ENCODE results near the gene CDH13.

CDH13 gene

DNA sequence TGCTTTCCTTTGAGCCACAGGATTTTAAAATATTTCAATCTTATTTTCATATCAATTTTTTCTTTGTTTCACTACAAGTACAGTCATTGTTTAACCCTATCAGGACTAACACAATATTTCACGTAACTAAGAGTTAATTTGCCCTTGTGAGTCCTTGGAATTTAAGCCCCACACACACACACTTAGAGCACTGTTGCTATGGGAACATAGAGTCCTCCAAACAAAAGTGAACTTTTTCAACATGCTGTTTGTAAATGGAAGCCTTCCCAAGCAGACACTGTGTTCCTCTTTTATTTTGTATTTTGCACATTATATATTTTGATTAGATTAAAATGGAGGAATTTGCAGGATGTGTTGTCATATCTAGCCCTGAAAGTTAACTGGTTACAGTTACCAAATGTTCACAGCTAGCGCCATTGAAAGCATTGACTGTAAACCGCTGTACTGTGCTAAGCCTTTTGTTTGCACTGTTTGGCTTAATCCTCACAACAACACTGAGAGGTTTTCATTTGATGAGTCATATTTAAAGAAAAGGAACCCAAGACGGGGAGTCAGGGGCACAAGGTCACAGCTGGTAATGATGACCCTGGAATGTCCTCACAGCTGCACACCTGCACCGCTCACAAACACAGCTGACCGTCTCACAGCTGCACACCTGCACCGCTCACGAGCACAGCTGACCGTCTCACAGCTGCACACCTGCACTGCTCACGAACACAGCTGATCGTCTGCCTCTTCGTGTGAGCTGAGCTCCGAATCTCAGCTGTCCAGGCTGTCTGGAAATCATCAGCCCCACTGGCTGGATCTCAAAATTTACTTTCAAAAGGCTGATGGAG, 1187.3 kb downstream of the CDH13 start:
- peak; percentile 83 for ATAC-seq
- TF ChIP-seq SNAI2 (CRISPR knock-in tag; IDR thresholded peaks at IDR 0.05) = no peak
- TF ChIP-seq, protein P1, sequence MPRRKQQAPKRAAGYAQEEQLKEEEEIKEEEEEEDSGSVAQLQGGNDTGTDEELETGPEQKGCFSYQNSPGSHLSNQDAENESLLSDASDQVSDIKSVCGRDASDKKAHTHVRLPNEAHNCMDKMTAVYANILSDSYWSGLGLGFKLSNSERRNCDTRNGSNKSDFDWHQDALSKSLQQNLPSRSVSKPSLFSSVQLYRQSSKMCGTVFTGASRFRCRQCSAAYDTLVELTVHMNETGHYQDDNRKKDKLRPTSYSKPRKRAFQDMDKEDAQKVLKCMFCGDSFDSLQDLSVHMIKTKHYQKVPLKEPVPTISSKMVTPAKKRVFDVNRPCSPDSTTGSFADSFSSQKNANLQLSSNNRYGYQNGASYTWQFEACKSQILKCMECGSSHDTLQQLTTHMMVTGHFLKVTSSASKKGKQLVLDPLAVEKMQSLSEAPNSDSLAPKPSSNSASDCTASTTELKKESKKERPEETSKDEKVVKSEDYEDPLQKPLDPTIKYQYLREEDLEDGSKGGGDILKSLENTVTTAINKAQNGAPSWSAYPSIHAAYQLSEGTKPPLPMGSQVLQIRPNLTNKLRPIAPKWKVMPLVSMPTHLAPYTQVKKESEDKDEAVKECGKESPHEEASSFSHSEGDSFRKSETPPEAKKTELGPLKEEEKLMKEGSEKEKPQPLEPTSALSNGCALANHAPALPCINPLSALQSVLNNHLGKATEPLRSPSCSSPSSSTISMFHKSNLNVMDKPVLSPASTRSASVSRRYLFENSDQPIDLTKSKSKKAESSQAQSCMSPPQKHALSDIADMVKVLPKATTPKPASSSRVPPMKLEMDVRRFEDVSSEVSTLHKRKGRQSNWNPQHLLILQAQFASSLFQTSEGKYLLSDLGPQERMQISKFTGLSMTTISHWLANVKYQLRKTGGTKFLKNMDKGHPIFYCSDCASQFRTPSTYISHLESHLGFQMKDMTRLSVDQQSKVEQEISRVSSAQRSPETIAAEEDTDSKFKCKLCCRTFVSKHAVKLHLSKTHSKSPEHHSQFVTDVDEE (CRISPR knock-in tag; IDR thresholded peaks at IDR 0.05) = no peak
- no peak for TF ChIP-seq PPARA (CRISPR knock-in tag; IDR thresholded peaks at IDR 0.05; ENCODE audit: borderline replicate concordance)
- no peak for TF ChIP-seq ZNF8 (CRISPR knock-in tag; IDR thresholded peaks at IDR 0.05)
- TF ChIP-seq RARB (CRISPR knock-in tag; IDR thresholded peaks at IDR 0.05) = no peak
- TF ChIP-seq ARNTL (CRISPR knock-in tag; IDR thresholded peaks at IDR 0.05; ENCODE audit: borderline replicate concordance, low read depth) = no peak
- no peak for TF ChIP-seq ESRRG (CRISPR knock-in tag; IDR thresholded peaks at IDR 0.05)

DNA sequence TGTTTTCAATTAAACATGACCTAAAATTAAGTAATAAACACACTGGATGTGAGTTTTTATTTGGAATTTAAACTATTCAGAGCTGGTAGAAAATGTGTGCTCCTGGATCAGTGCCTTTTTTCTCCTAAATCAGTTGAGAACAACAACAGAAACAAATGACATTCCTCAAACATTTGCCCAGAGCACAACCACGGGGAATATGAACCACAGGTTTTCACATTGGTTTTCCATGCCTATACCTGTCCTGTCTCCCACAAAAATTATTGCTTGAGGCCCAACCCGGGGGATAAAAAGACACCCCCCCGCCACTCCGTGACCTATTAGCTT, 1187.9 kb downstream of the CDH13 start:
- TF ChIP-seq GLIS3 (CRISPR knock-in tag; IDR thresholded peaks at IDR 0.05) = no peak
- TF ChIP-seq SNAI2 (CRISPR knock-in tag; IDR thresholded peaks at IDR 0.05) = no peak
- TF ChIP-seq BACH2 (CRISPR knock-in tag; IDR thresholded peaks at IDR 0.05; ENCODE audit: borderline replicate concordance) = no peak
- TF ChIP-seq, protein P2, sequence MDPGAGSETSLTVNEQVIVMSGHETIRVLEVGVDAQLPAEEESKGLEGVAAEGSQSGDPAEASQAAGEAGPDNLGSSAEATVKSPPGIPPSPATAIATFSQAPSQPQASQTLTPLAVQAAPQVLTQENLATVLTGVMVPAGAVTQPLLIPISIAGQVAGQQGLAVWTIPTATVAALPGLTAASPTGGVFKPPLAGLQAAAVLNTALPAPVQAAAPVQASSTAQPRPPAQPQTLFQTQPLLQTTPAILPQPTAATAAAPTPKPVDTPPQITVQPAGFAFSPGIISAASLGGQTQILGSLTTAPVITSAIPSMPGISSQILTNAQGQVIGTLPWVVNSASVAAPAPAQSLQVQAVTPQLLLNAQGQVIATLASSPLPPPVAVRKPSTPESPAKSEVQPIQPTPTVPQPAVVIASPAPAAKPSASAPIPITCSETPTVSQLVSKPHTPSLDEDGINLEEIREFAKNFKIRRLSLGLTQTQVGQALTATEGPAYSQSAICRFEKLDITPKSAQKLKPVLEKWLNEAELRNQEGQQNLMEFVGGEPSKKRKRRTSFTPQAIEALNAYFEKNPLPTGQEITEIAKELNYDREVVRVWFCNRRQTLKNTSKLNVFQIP (CRISPR knock-in tag; IDR thresholded peaks at IDR 0.05; ENCODE audit: borderline replicate concordance, low read depth) = no peak
- TF ChIP-seq, protein P1 (CRISPR knock-in tag; IDR thresholded peaks at IDR 0.05) = no peak
- TF ChIP-seq ZNF70 (CRISPR knock-in tag; IDR thresholded peaks at IDR 0.05) = no peak
- no peak for TF ChIP-seq ZFP3 (CRISPR knock-in tag; IDR thresholded peaks at IDR 0.05)
- no peak for TF ChIP-seq ZNF8 (CRISPR knock-in tag; IDR thresholded peaks at IDR 0.05)
- TF ChIP-seq ISL1 (CRISPR knock-in tag; IDR thresholded peaks at IDR 0.05) = no peak
- TF ChIP-seq OSR1 (CRISPR knock-in tag; IDR thresholded peaks at IDR 0.05) = no peak
- TF ChIP-seq ZNF565 (CRISPR knock-in tag; conservative IDR thresholded peaks at IDR 0.05; ENCODE audit: low read depth) = no peak
- no peak for TF ChIP-seq CSRNP3 (CRISPR knock-in tag; IDR thresholded peaks at IDR 0.05)
- ATAC-seq = peak; percentile 45

DNA sequence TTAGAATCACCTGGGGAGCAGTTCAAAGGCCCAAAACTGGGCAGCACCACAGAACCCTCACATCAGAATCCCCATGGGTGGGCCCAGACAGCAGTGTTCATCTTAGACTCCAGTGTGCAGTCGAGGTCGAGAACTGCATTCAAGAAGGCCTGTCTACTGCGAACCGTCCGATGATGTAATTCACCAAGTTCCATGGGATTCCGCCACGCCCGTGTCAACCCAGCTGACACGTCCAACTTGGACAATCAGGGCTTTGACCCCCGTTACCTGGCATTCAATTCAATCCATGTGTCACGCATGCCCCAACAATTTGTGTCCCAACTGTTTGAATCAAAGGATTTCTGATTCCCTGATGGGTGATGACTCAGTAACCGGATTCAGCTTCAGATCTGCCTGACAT, 1190.3 kb downstream of the CDH13 start:
- ATAC-seq = no peak
- TF ChIP-seq ZFP30 (CRISPR knock-in tag; IDR thresholded peaks at IDR 0.05) (no peak), ESRRG (CRISPR knock-in tag; IDR thresholded peaks at IDR 0.05) (no peak), ZFP3 (CRISPR knock-in tag; IDR thresholded peaks at IDR 0.05) (no peak), ZNF70 (CRISPR knock-in tag; IDR thresholded peaks at IDR 0.05) (no peak)

DNA sequence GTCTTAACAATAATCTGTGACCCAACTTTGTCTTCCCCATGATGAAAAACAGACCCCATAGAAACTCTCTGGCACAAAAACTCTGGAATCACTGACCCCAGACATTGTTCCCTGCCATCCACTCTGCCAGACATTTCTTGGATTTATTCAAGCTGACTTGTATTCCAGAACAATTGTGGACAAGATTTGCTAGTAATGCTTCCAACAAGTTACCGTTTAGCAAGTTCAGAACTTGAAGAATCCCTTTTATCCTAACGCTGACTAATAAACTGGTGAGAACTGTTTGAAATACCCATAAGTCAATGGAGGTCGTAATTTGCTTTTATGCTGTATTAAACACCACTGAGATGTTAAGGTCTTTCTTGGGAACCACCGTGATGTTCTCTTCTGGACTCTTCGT, 1191.5 kb downstream of the CDH13 start:
- ATAC-seq = no peak
- TF ChIP-seq PATZ1 (CRISPR knock-in tag; IDR thresholded peaks at IDR 0.05; ENCODE audit: borderline replicate concordance) (no peak), ESRRG (CRISPR knock-in tag; IDR thresholded peaks at IDR 0.05) (no peak), CSDC2 (CRISPR knock-in tag; IDR thresholded peaks at IDR 0.05) (no peak), ZFP3 (CRISPR knock-in tag; IDR thresholded peaks at IDR 0.05) (no peak), ZNF565 (CRISPR knock-in tag; conservative IDR thresholded peaks at IDR 0.05; ENCODE audit: low read depth) (no peak), CREB5 (CRISPR knock-in tag; IDR thresholded peaks at IDR 0.05; ENCODE audit: low read depth) (no peak), PPARA (CRISPR knock-in tag; IDR thresholded peaks at IDR 0.05; ENCODE audit: borderline replicate concordance) (no peak), OSR1 (CRISPR knock-in tag; IDR thresholded peaks at IDR 0.05) (no peak), CSRNP3 (CRISPR knock-in tag; IDR thresholded peaks at IDR 0.05) (no peak), ARNTL (CRISPR knock-in tag; IDR thresholded peaks at IDR 0.05; ENCODE audit: borderline replicate concordance, low read depth) (no peak), TCF4 (CRISPR knock-in tag; IDR thresholded peaks at IDR 0.05; ENCODE audit: borderline replicate concordance) (no peak), ISL1 (CRISPR knock-in tag; IDR thresholded peaks at IDR 0.05) (no peak)

Data from SK-N-SH treated with all-trans-retinoic acid at 6 μM for 48 hours (cell line).